ENCODE data around the gene RAMAC. TPM values are rescaled to one million over a fixed set of nuclear protein-coding genes. Genes with fewer than 3 reads are reported as not detected.
"Not testable (repeated sequence)": the region's sequence is repeated elsewhere in the genome, so short reads cannot be mapped to it uniquely, and the experiment has no call there.

RAMAC gene
- 46.5 and 47.2 TPM in 2 replicates for total RNA-seq (2014; rRNA removed; shearing (Covaris generic))
- 21.9 and 24.6 TPM in 2 replicates for polyA plus RNA-seq (2015; cell fraction: cytosol; rRNA removed)
- polyA plus RNA-seq (2015; cell fraction: nucleus; rRNA removed): 4.8 and 6.9 TPM in 2 replicates

- DNase-seq (ENCODE audit: low read depth, low spot score): peak; percentile 96
- in situ Hi-C loops (cut with HindIII; ENCODE audit: low pct_unique_long_range_greater_than_20kb, low sequenced_read_pairs): no loop called here
Observed at GRCh38 chr15:82985688-82986441, at the start of gene RAMAC. RAMAC (plus strand) TSS chr15:82986210; CDS start chr15:82989019, 2,809 bp downstream.

GRCh38 chr15:82936966-82937711 lies 48.9 kb upstream of the RAMAC start:
- in situ Hi-C loops (cut with HindIII; ENCODE audit: low pct_unique_long_range_greater_than_20kb, low sequenced_read_pairs): no loop called here
- DNase-seq (ENCODE audit: low read depth, low spot score): no peak

GRCh38 chr15:82937712-82938058 lies 48.3 kb upstream of the RAMAC start:
- in situ Hi-C loops (cut with HindIII; ENCODE audit: low pct_unique_long_range_greater_than_20kb, low sequenced_read_pairs): no loop called here
- DNase-seq (ENCODE audit: low read depth, low spot score): no peak

- DNase-seq (ENCODE audit: low read depth, low spot score); in situ Hi-C loops (cut with HindIII; ENCODE audit: low pct_unique_long_range_greater_than_20kb, low sequenced_read_pairs): not testable (repeated sequence)
Observed at GRCh38 chr15:82939678-82940077, 46.3 kb upstream of the RAMAC start.

- in situ Hi-C loops (cut with HindIII; ENCODE audit: low pct_unique_long_range_greater_than_20kb, low sequenced_read_pairs): no loop called here
- DNase-seq (ENCODE audit: low read depth, low spot score): no peak
Observed at GRCh38 chr15:82942691-82943090, 43.3 kb upstream of the RAMAC start.

- peak; percentile 47 for DNase-seq (ENCODE audit: low read depth, low spot score)
- in situ Hi-C loops (cut with HindIII; ENCODE audit: low pct_unique_long_range_greater_than_20kb, low sequenced_read_pairs): no loop called here
Observed at GRCh38 chr15:82943176-82943575, 42.8 kb upstream of the RAMAC start.

- DNase-seq (ENCODE audit: low read depth, low spot score): no peak
- in situ Hi-C loops (cut with HindIII; ENCODE audit: low pct_unique_long_range_greater_than_20kb, low sequenced_read_pairs): no loop called here
Observed at GRCh38 chr15:82944056-82944455, 42.0 kb upstream of the RAMAC start.

GRCh38 chr15:82944821-82945220 lies 41.2 kb upstream of the RAMAC start:
- in situ Hi-C loops (cut with HindIII; ENCODE audit: low pct_unique_long_range_greater_than_20kb, low sequenced_read_pairs): no loop called here
- no peak for DNase-seq (ENCODE audit: low read depth, low spot score)

- no peak for DNase-seq (ENCODE audit: low read depth, low spot score)
- in situ Hi-C loops (cut with HindIII; ENCODE audit: low pct_unique_long_range_greater_than_20kb, low sequenced_read_pairs): no loop called here
Observed at GRCh38 chr15:82945326-82945725, 40.7 kb upstream of the RAMAC start.

- no peak for DNase-seq (ENCODE audit: low read depth, low spot score)
- in situ Hi-C loops (cut with HindIII; ENCODE audit: low pct_unique_long_range_greater_than_20kb, low sequenced_read_pairs): no loop called here
Observed at GRCh38 chr15:82946155-82946701, 39.8 kb upstream of the RAMAC start.

GRCh38 chr15:82950295-82950694 lies 35.7 kb upstream of the RAMAC start:
- in situ Hi-C loops (cut with HindIII; ENCODE audit: low pct_unique_long_range_greater_than_20kb, low sequenced_read_pairs): no loop called here
- no peak for DNase-seq (ENCODE audit: low read depth, low spot score)

- DNase-seq (ENCODE audit: low read depth, low spot score): no peak
- in situ Hi-C loops (cut with HindIII; ENCODE audit: low pct_unique_long_range_greater_than_20kb, low sequenced_read_pairs): no loop called here
Observed at GRCh38 chr15:82950746-82951370, 35.2 kb upstream of the RAMAC start.

- no peak for DNase-seq (ENCODE audit: low read depth, low spot score)
- in situ Hi-C loops (cut with HindIII; ENCODE audit: low pct_unique_long_range_greater_than_20kb, low sequenced_read_pairs): no loop called here
Observed at GRCh38 chr15:82951472-82952157, 34.4 kb upstream of the RAMAC start.

GRCh38 chr15:82952158-82953081 lies 33.6 kb upstream of the RAMAC start, which contains the start of gene HOMER2:
HOMER2 (minus strand) TSS chr15:82952720; CDS start chr15:82952535, 185 bp downstream.
- no peak for DNase-seq (ENCODE audit: low read depth, low spot score)
- in situ Hi-C loops (cut with HindIII; ENCODE audit: low pct_unique_long_range_greater_than_20kb, low sequenced_read_pairs): no loop called here

- no peak for DNase-seq (ENCODE audit: low read depth, low spot score)
- in situ Hi-C loops (cut with HindIII; ENCODE audit: low pct_unique_long_range_greater_than_20kb, low sequenced_read_pairs): no loop called here
Observed at GRCh38 chr15:82958638-82959037, 27.4 kb upstream of the RAMAC start.

- DNase-seq (ENCODE audit: low read depth, low spot score): no peak
- in situ Hi-C loops (cut with HindIII; ENCODE audit: low pct_unique_long_range_greater_than_20kb, low sequenced_read_pairs): no loop called here
Observed at GRCh38 chr15:82959423-82959822, 26.6 kb upstream of the RAMAC start.

GRCh38 chr15:82960766-82961165 lies 25.2 kb upstream of the RAMAC start:
- in situ Hi-C loops (cut with HindIII; ENCODE audit: low pct_unique_long_range_greater_than_20kb, low sequenced_read_pairs): no loop called here
- DNase-seq (ENCODE audit: low read depth, low spot score): no peak
